WTC11 (cell line): Measurements from ENCODE around the gene LRP1. TPM values are rescaled to one million over a fixed set of nuclear protein-coding genes. Genes with fewer than 3 reads are reported as not detected.

Source experiments
- ATAC-seq: fragments of 200-7000 bp; cut with Tn5 transposase; 2 replicates; pipeline ENCODE4 v1.10.0; 2021; ENCODE audit warnings: mild to moderate bottlenecking, moderate library complexity
- CTCF ChIA-PET: fragments of 300-600 bp; sonication (Branson Sonifier 250); formaldehyde crosslinking; loops from one replicate; lab custom pipeline; 2021; ENCODE audit warnings: antibody characterized with exemption; lab: Charles Lee
- POLR2A ChIA-PET: fragments of 350-600 bp; sonication (Branson Sonifier 250); formaldehyde crosslinking; loops from one replicate; lab custom pipeline; 2021; ENCODE audit warnings: antibody characterized with exemption; lab: Charles Lee
- DNase-seq: peaks from one replicate; pipeline ENCODE4 v3.0.0; 2021; ENCODE audit warnings: low spot score
- H3K27ac Mint-ChIP-seq: 2 replicates; pipeline ENCODE4 v1.8.0; 2021; ENCODE audit warnings: mixed read lengths
- H3K27me3 Mint-ChIP-seq: 2 replicates; pipeline ENCODE4 v1.8.0; 2021; ENCODE audit warnings: low read depth, mild to moderate bottlenecking, moderate library complexity, mixed read lengths
- H3K36me3 Mint-ChIP-seq: 2 replicates; pipeline ENCODE4 v1.8.0; 2021; ENCODE audit warnings: mixed read lengths
- H3K4me1 Mint-ChIP-seq: 2 replicates; pipeline ENCODE4 v1.8.0; 2022; ENCODE audit warnings: mixed read lengths
- H3K4me3 Mint-ChIP-seq: 2 replicates; pipeline ENCODE4 v1.8.0; 2021; ENCODE audit warnings: mild to moderate bottlenecking, moderate library complexity, mixed read lengths
- H3K9me3 Mint-ChIP-seq: 2 replicates; pipeline ENCODE4 v1.8.0; 2021; ENCODE audit warnings: mixed read lengths
- EMX1 ChIP-seq: fragments of 250-450 bp; sonication (Bioruptor Pico); IDR thresholded peaks from 2 replicates; pipeline ENCODE4 v1.8.0; 2021; ENCODE audit warnings: mild to moderate bottlenecking
- ETV6 ChIP-seq: sonication (generic); formaldehyde crosslinking; IDR thresholded peaks from 2 replicates; pipeline ENCODE4 v1.8.1; 2022; ENCODE audit warnings: mild to moderate bottlenecking, missing genetic modification reagents
- PRRX2 ChIP-seq: fragments of 250-450 bp; sonication (Bioruptor Pico); IDR thresholded peaks from 2 replicates; pipeline ENCODE4 v1.8.0; 2021; ENCODE audit warnings: mild to moderate bottlenecking
- total RNA-seq: library from RNA; stranded (reverse); gene quantifications from 3 replicates; pipeline ENCODE4 v1.2.3, GENCODE V29; 2021
- TF ChIP-seq, protein P1 (sequence below): fragments of 250-450 bp; sonication (Bioruptor Pico); IDR thresholded peaks from 2 replicates; pipeline ENCODE4 v1.9.0; 2021; ENCODE audit warnings: mild to moderate bottlenecking
- TF ChIP-seq, protein P2 (sequence below): sonication (generic); formaldehyde crosslinking; IDR thresholded peaks from 2 replicates; pipeline ENCODE4 v1.8.0; 2022; ENCODE audit warnings: mild to moderate bottlenecking, missing genetic modification reagents
- TF ChIP-seq, protein P3 (sequence below): sonication (generic); formaldehyde crosslinking; IDR thresholded peaks from 2 replicates; pipeline ENCODE4 v1.8.0; 2022; ENCODE audit warnings: mild to moderate bottlenecking, missing genetic modification reagents
- TF ChIP-seq, protein P4 (sequence below): sonication (generic); formaldehyde crosslinking; IDR thresholded peaks from 2 replicates; pipeline ENCODE4 v1.8.0; 2022; ENCODE audit warnings: mild to moderate bottlenecking, missing genetic modification reagents
- TF ChIP-seq, protein P5 (sequence below): fragments of 250-450 bp; sonication (Bioruptor Pico); IDR thresholded peaks from 2 replicates; pipeline ENCODE4 v1.8.0; 2021; ENCODE audit warnings: mild to moderate bottlenecking
- TF ChIP-seq, protein P6 (sequence below): sonication (generic); formaldehyde crosslinking; IDR thresholded peaks from 2 replicates; pipeline ENCODE4 v1.8.1; 2022; ENCODE audit warnings: low read depth, missing genetic modification reagents, borderline replicate concordance
- TF ChIP-seq, protein P7 (sequence below): sonication (generic); formaldehyde crosslinking; IDR thresholded peaks from 2 replicates; pipeline ENCODE4 v1.8.1; 2023; ENCODE audit warnings: mild to moderate bottlenecking, missing genetic modification reagents
- TF ChIP-seq, protein P8 (sequence below): sonication (generic); formaldehyde crosslinking; IDR thresholded peaks from 2 replicates; pipeline ENCODE4 v1.8.0; 2023; ENCODE audit warnings: mild to moderate bottlenecking, missing genetic modification reagents

The LRP1 gene
- total RNA-seq, 1 experiment from 2014 or later, result 120 TPM

DNA sequence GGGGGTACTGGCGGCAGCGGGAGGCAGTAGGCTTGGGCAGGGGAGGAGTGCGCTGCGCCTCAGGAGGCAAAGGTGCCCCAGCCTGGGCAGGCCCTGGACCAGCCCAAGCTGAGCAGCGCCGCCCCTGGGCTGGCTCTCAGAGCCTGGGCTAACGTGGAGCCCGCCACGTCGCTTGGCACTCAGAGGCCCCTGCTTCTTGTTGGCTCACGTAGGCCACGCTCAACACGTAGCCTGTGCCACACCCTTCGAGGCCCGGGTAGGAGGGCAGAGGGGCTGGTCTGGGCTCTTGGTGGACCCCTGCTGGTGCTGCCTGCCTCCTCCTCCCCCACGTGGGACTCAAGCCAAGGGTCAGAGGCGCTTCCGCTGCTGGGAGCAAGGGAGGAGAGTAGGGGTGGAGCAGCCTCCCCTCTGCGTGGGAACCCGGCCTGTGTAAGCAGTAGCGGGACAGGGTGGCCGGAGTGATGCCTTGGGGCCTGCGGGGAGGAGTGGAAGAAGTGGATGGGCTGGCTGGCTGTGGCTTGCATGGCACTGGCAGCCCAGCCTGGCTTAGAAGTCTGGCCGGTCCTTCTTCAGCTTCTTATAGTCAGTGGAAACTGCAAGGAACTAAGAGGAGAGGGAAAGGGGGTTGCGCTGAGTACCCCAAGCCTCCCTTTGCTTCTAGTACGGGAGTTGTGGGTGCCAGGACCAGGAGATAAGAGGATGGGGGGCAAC is 106.9 kb downstream of the LRP1 start (continued):
- TF ChIP-seq, protein P1, sequence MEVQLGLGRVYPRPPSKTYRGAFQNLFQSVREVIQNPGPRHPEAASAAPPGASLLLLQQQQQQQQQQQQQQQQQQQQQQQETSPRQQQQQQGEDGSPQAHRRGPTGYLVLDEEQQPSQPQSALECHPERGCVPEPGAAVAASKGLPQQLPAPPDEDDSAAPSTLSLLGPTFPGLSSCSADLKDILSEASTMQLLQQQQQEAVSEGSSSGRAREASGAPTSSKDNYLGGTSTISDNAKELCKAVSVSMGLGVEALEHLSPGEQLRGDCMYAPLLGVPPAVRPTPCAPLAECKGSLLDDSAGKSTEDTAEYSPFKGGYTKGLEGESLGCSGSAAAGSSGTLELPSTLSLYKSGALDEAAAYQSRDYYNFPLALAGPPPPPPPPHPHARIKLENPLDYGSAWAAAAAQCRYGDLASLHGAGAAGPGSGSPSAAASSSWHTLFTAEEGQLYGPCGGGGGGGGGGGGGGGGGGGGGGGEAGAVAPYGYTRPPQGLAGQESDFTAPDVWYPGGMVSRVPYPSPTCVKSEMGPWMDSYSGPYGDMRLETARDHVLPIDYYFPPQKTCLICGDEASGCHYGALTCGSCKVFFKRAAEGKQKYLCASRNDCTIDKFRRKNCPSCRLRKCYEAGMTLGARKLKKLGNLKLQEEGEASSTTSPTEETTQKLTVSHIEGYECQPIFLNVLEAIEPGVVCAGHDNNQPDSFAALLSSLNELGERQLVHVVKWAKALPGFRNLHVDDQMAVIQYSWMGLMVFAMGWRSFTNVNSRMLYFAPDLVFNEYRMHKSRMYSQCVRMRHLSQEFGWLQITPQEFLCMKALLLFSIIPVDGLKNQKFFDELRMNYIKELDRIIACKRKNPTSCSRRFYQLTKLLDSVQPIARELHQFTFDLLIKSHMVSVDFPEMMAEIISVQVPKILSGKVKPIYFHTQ (CRISPR knock-in tag), result 0 out of 2 replicates have a peak, but pooled peaks have one; percentile 8
- TF ChIP-seq ETV6 (CRISPR knock-in tag) (peak; percentile 51; the same call in 1 of the 2 replicates), EMX1 (CRISPR knock-in tag) (0 out of 2 replicates have a peak, but pooled peaks have one; percentile 76)
- TF ChIP-seq, protein P2, sequence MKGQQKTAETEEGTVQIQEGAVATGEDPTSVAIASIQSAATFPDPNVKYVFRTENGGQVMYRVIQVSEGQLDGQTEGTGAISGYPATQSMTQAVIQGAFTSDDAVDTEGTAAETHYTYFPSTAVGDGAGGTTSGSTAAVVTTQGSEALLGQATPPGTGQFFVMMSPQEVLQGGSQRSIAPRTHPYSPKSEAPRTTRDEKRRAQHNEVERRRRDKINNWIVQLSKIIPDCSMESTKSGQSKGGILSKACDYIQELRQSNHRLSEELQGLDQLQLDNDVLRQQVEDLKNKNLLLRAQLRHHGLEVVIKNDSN, result peak; percentile 46; the same call in 1 of the 2 replicates

DNA sequence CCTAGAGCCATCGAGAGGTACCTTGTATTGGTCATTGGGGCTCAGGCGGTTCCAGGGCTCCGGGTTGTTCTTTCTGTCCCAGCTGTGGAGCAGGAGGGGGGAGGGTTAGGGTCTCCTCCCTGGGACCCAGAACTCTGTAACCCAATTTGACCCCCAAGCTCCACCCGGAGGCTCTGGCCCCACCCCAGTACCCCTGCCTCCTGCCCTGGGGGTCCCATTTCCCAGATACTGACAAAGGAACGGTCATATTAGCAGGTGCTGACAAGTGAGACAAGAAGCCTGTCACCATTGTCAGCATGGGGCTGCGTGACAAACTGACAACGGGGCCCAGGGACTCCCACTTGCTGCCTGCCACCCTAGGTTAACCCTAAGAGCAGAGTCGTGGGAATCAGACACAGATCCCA is 107.4 kb downstream of the LRP1 start:
- ATAC-seq (no peak), DNase-seq (no peak)
- Mint-ChIP-seq H3K27me3 (peaks cover 65% of the 10 kb centered on the region), H3K9me3 (no peaks in the 10 kb centered on the region), H3K27ac (no peak overlapping the region), H3K4me1 (peaks cover 50% of the 10 kb centered on the region), H3K4me3 (no peak overlapping the region), H3K36me3 (peaks cover 30% of the 10 kb centered on the region)
- TF ChIP-seq, protein P3, sequence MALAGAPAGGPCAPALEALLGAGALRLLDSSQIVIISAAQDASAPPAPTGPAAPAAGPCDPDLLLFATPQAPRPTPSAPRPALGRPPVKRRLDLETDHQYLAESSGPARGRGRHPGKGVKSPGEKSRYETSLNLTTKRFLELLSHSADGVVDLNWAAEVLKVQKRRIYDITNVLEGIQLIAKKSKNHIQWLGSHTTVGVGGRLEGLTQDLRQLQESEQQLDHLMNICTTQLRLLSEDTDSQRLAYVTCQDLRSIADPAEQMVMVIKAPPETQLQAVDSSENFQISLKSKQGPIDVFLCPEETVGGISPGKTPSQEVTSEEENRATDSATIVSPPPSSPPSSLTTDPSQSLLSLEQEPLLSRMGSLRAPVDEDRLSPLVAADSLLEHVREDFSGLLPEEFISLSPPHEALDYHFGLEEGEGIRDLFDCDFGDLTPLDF (CRISPR knock-in tag), result peak; percentile 57; the same call in 1 of the 2 replicates
- TF ChIP-seq, protein P4, sequence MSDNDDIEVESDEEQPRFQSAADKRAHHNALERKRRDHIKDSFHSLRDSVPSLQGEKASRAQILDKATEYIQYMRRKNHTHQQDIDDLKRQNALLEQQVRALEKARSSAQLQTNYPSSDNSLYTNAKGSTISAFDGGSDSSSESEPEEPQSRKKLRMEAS, result no peak
- ChIA-PET CTCF (interaction anchor here (10.7 to 18.5 kb wide), 2 partner anchors 10 to 21 kb away, joined by 415 to 660 read pairs; partner anchors contain the start of genes NXPH4 and SHMT2), POLR2A (interaction anchor here (0.6 to 9.7 kb wide), 3 partner anchors 10 to 21 kb away, joined by 3 to 97 read pairs (median 3); no protein-coding TSS in a partner anchor)

DNA sequence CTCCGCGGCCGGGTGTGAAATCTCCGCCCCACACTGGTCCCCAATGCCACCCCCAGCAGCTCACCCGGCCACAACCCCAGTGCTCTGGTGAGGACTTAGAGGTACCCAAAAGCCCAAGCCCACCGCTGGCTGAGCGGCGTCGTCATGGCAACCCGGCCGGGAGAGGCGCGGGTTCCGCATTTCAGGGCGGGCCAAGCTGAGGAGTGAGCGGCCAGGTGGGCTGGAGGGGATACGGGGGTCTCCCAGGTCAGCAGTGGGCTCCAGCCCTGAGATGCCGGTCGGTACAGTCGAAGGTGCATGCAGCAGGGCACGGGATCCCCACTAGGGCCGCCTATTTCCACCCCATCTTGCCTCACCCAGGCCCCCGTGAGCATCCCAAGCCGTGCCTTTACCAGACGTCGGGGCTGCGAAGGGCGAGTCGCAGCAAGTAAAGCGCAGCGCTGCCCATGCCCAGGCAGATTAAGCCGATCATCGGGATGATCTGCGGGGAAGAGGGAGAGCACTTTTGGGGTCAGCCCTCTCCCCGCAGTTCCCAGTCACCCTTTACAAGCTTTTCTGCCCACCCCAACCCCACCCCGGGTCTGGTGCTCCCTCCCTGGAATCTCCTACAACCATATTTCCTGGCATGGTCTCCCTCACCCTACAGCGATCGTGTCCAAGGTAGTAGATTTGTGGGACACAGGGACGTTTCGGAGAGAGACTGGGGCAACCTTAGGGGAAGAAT is 108.1 kb downstream of the LRP1 start:
- Mint-ChIP-seq H3K4me1 (peaks cover 50% of the 10 kb centered on the region), H3K9me3 (no peaks in the 10 kb centered on the region), H3K36me3 (peaks cover 30% of the 10 kb centered on the region), H3K4me3 (peak overlapping the region; percentile 33; the same call in 1 of the 2 replicates), H3K27me3 (peaks cover 71% of the 10 kb centered on the region), H3K27ac (no peak overlapping the region)
- ATAC-seq (peak; percentile 1), DNase-seq (peak; percentile 82)
- POLR2A ChIA-PET, result interaction anchor here (0.6 to 9.7 kb wide), 5 partner anchors 10 to 22 kb away, joined by 3 to 97 read pairs (median 9); partner anchors contain the start of gene NXPH4
- CTCF ChIA-PET, result interaction anchor here (10.7 to 18.5 kb wide), 2 partner anchors 10 to 22 kb away, joined by 415 to 660 read pairs; partner anchors contain the start of genes NXPH4 and SHMT2
- TF ChIP-seq EMX1 (CRISPR knock-in tag), result peak; percentile 84; the same call in 1 of the 2 replicates
- TF ChIP-seq, protein P5, sequence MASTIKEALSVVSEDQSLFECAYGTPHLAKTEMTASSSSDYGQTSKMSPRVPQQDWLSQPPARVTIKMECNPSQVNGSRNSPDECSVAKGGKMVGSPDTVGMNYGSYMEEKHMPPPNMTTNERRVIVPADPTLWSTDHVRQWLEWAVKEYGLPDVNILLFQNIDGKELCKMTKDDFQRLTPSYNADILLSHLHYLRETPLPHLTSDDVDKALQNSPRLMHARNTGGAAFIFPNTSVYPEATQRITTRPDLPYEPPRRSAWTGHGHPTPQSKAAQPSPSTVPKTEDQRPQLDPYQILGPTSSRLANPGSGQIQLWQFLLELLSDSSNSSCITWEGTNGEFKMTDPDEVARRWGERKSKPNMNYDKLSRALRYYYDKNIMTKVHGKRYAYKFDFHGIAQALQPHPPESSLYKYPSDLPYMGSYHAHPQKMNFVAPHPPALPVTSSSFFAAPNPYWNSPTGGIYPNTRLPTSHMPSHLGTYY (CRISPR knock-in tag), result peak; percentile 83; the same call in 1 of the 2 replicates
- TF ChIP-seq, protein P1 (CRISPR knock-in tag), result 0 out of 2 replicates have a peak, but pooled peaks have one; percentile 2
- TF ChIP-seq PRRX2, result peak; percentile 81; the same call in 1 of the 2 replicates
- TF ChIP-seq, protein P6, sequence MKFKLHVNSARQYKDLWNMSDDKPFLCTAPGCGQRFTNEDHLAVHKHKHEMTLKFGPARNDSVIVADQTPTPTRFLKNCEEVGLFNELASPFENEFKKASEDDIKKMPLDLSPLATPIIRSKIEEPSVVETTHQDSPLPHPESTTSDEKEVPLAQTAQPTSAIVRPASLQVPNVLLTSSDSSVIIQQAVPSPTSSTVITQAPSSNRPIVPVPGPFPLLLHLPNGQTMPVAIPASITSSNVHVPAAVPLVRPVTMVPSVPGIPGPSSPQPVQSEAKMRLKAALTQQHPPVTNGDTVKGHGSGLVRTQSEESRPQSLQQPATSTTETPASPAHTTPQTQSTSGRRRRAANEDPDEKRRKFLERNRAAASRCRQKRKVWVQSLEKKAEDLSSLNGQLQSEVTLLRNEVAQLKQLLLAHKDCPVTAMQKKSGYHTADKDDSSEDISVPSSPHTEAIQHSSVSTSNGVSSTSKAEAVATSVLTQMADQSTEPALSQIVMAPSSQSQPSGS, result no peak
- TF ChIP-seq, protein P7, sequence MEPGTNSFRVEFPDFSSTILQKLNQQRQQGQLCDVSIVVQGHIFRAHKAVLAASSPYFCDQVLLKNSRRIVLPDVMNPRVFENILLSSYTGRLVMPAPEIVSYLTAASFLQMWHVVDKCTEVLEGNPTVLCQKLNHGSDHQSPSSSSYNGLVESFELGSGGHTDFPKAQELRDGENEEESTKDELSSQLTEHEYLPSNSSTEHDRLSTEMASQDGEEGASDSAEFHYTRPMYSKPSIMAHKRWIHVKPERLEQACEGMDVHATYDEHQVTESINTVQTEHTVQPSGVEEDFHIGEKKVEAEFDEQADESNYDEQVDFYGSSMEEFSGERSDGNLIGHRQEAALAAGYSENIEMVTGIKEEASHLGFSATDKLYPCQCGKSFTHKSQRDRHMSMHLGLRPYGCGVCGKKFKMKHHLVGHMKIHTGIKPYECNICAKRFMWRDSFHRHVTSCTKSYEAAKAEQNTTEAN, result no peak
- TF ChIP-seq, protein P8, sequence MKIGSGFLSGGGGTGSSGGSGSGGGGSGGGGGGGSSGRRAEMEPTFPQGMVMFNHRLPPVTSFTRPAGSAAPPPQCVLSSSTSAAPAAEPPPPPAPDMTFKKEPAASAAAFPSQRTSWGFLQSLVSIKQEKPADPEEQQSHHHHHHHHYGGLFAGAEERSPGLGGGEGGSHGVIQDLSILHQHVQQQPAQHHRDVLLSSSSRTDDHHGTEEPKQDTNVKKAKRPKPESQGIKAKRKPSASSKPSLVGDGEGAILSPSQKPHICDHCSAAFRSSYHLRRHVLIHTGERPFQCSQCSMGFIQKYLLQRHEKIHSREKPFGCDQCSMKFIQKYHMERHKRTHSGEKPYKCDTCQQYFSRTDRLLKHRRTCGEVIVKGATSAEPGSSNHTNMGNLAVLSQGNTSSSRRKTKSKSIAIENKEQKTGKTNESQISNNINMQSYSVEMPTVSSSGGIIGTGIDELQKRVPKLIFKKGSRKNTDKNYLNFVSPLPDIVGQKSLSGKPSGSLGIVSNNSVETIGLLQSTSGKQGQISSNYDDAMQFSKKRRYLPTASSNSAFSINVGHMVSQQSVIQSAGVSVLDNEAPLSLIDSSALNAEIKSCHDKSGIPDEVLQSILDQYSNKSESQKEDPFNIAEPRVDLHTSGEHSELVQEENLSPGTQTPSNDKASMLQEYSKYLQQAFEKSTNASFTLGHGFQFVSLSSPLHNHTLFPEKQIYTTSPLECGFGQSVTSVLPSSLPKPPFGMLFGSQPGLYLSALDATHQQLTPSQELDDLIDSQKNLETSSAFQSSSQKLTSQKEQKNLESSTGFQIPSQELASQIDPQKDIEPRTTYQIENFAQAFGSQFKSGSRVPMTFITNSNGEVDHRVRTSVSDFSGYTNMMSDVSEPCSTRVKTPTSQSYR (CRISPR knock-in tag), result peak; percentile 60; the same call in 1 of the 2 replicates
- TF ChIP-seq, protein P4, result peak; percentile 55; the same call in 1 of the 2 replicates
